ENCODE results near the gene C1D.
"Not testable (repeated sequence)": the region's sequence is repeated elsewhere in the genome, so short reads cannot be mapped to it uniquely, and the experiment has no call there.

Gene C1D

DNA sequence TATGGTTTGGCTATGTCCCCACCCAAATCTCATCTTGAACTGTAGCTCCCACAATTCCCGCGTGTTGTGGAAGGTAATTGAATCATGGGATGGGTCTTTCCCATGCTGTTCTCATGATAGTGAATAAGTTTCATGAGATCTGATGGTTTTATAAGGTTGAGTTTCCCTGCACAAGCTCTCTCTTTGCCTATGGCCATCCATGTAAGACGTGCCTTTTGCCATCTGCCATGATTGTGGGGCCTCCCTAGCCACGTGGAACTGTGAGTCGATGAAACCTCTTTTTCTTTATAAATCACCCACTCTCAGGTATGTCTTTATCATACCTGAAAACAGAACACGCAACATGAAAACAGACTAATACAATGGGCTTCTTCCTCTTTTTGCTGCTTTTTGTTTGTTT is 11.2 kb upstream of the C1D start:
- no peak overlapping the region for H3K27ac Mint-ChIP-seq
- no peaks in the 10 kb centered on the region for H3K4me1 Mint-ChIP-seq
- no peaks in the 10 kb centered on the region for H3K9me3 Mint-ChIP-seq
- no peaks in the 10 kb centered on the region for H3K36me3 Mint-ChIP-seq (ENCODE audit: low read depth)
- TF ChIP-seq, protein P1, sequence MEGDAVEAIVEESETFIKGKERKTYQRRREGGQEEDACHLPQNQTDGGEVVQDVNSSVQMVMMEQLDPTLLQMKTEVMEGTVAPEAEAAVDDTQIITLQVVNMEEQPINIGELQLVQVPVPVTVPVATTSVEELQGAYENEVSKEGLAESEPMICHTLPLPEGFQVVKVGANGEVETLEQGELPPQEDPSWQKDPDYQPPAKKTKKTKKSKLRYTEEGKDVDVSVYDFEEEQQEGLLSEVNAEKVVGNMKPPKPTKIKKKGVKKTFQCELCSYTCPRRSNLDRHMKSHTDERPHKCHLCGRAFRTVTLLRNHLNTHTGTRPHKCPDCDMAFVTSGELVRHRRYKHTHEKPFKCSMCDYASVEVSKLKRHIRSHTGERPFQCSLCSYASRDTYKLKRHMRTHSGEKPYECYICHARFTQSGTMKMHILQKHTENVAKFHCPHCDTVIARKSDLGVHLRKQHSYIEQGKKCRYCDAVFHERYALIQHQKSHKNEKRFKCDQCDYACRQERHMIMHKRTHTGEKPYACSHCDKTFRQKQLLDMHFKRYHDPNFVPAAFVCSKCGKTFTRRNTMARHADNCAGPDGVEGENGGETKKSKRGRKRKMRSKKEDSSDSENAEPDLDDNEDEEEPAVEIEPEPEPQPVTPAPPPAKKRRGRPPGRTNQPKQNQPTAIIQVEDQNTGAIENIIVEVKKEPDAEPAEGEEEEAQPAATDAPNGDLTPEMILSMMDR (IDR thresholded peaks at IDR 0.05; ENCODE audit: unreplicated experiment in 3 of 3) = no peak
- no peaks in the 10 kb centered on the region for H3K27me3 Mint-ChIP-seq (ENCODE audit: low read depth)
- no peak overlapping the region for H3K4me3 Mint-ChIP-seq

DNA sequence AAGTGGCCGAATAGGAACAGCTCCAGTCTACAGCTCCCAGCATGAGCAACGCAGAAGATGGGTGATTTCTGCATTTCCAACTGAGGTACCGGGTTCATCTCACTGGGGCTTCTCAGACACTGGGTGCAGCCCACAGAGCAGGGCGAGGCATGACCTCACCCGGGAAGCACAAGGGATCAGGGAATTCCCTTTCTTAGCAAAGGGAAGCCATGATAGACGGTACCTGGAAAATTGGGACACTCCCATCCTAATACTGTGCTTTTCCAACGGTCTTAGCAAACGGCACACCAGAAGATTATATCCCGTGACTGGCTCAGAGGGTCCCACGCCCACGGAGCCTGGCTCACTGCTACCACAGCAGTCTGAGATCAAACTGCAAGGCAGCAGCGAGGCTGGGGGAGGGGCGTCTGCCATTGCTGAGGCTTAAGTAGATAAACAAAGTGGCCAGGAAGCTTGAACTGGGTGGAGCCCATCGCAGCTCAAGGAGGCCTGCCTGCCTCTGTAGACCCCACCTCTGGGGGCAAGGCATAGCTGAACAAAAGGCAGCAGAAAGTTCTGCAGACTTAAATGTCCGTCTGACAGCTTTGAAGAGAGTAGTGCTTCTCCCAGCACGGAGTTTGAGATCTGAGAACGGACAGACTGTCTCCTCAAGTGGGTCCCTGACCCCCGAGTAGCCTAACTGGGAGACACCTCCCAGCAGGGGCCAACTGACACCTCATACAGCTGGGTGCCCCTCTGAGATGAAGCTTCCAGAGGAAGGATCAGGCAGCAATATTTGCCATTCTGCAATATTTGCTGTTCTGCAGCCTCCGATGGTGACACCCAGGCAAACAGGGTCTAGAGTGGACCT is 1.2 kb upstream of the C1D start:
- H3K27me3 Mint-ChIP-seq (ENCODE audit: low read depth); H3K36me3 Mint-ChIP-seq (ENCODE audit: low read depth): not testable (repeated sequence)
- Mint-ChIP-seq H3K27ac (peak overlapping the region; percentile 96 to 99 (median 99)), H3K4me3 (peak overlapping the region; percentile 93 to 97 (median 95)), H3K4me1 (peaks cover 23% of the 10 kb centered on the region), H3K9me3 (peaks cover 27% of the 10 kb centered on the region)

DNA sequence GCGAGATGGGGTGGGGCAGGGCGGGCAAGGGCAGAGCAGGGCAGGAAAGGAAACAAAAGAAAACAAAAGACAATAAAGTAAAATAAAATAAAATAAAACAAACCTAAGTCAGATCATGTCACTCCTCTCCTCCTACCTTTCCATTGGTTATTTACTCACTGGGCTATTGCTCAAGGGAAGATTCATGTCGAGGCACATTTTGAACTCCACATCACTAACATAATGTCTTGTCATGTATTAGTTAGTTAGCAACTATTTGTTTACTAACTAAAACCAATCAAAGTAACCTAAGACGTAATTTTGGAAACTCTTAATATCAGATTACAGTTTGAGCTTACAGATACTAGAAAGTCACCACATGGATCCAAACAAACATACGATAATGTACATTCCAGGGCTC is 2.2 kb downstream of the C1D start:
- peaks cover 7% of the 10 kb centered on the region for H3K9me3 Mint-ChIP-seq
- H3K27ac Mint-ChIP-seq = no peak overlapping the region
- H3K4me3 Mint-ChIP-seq = peak overlapping the region; percentile 36 to 68 (median 68)
- peaks cover under 1% of the 10 kb centered on the region for H3K36me3 Mint-ChIP-seq (ENCODE audit: low read depth)
- no peaks in the 10 kb centered on the region for H3K27me3 Mint-ChIP-seq (ENCODE audit: low read depth)
- H3K4me1 Mint-ChIP-seq = peaks cover 23% of the 10 kb centered on the region
- TF ChIP-seq, protein P1 (IDR thresholded peaks at IDR 0.05; ENCODE audit: unreplicated experiment in 3 of 3) = no peak

DNA sequence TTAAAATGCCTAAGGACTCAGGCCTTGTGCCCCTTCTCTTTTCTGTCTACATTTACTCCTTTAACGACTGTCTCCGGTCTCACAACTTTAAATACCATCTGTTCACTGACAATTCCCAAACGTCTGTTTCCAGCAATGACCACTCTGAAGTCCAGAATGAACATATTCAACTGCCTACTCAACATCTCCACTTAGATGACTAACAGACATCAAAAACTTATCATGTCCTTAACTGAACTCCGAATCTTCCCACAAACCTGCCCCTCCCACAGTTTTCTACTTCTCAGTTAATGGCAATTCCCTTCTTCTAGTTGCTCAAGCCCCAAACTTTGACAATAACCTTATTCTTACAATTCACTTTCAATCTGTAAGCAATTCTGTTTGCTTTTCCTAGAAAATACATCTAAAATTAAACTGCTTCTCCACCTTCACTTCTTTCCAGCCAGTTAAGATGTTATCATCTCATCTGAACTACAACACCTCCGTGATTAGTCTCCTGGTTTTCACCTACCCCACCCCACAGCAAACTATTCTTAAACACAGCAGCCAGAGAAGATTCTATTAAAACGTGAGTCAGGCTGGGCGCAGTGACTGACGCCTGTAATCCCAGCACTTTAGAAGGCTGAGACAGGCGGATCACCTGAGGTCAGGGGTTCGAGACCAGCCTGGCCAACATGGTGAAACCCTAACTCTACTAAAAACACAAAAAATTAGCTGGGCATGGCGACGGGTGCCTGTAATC is 2.8 kb downstream of the C1D start:
- H3K4me1 Mint-ChIP-seq = peaks cover 23% of the 10 kb centered on the region
- no peak overlapping the region for H3K27ac Mint-ChIP-seq
- H3K9me3 Mint-ChIP-seq = peaks cover 2% of the 10 kb centered on the region
- H3K4me3 Mint-ChIP-seq = peak overlapping the region; percentile 36 to 68 (median 68)
- TF ChIP-seq, protein P1 (IDR thresholded peaks at IDR 0.05; ENCODE audit: unreplicated experiment in 3 of 3) = no peak
- H3K36me3 Mint-ChIP-seq (ENCODE audit: low read depth) = no peaks in the 10 kb centered on the region
- no peaks in the 10 kb centered on the region for H3K27me3 Mint-ChIP-seq (ENCODE audit: low read depth)

DNA sequence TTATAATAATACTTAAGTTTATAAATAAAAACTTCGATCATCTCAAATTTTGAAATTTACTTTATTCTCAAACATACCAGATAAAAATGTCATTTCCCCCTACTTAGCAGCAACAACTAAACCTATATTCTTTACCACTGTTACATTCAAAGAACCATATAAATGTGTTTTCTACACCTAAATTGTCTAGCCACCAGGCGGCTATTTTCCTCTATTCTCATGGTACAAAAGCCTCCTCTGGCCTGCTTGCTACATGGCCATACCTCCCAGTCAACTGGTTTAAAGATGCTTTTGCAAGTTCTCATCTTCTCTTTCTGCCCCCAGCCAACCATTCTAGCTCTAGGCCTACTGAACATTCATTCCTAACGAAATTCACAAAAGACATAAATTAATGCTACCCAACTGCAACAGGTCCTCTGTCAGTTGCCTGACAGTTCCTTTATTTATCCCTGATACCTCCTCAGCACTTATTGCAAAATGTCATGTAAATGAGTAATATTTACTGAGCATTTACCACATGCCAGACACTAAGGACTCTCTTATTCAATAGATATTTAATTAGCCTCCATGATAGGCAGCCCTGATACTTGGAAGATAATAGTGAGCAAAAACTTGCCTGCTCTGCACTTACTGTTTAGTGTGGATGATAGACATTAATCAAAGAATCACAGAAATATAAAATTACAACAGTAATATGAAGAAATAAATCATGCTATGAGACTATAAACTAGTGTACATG is 5.0 kb downstream of the C1D start:
- H3K27me3 Mint-ChIP-seq (ENCODE audit: low read depth) = no peaks in the 10 kb centered on the region

More for the DNA sequence above, 5.0 kb downstream of the C1D start:
- Mint-ChIP-seq H3K4me3 (no peak overlapping the region), H3K36me3 (ENCODE audit: low read depth) (no peaks in the 10 kb centered on the region), H3K27ac (peak overlapping the region in 1 of 3 experiments; percentile 34), H3K4me1 (peaks cover 18% of the 10 kb centered on the region), H3K9me3 (no peaks in the 10 kb centered on the region)
- TF ChIP-seq, protein P1 (IDR thresholded peaks at IDR 0.05; ENCODE audit: unreplicated experiment in 3 of 3) = no peak

Measured in nephron (organoid).